SHP77 treated with DMSO at 0.1 percent for 48 hours (cell line): ENCODE data around the gene ADGRL1.
"Not testable (repeated sequence)": the region's sequence is repeated elsewhere in the genome, so short reads cannot be mapped to it uniquely, and the experiment has no call there.

Experiments
- DNase-seq: peaks from one replicate; lab custom pipeline; 2025; lab: John Stamatoyannopoulos, UW

ADGRL1 gene

DNA sequence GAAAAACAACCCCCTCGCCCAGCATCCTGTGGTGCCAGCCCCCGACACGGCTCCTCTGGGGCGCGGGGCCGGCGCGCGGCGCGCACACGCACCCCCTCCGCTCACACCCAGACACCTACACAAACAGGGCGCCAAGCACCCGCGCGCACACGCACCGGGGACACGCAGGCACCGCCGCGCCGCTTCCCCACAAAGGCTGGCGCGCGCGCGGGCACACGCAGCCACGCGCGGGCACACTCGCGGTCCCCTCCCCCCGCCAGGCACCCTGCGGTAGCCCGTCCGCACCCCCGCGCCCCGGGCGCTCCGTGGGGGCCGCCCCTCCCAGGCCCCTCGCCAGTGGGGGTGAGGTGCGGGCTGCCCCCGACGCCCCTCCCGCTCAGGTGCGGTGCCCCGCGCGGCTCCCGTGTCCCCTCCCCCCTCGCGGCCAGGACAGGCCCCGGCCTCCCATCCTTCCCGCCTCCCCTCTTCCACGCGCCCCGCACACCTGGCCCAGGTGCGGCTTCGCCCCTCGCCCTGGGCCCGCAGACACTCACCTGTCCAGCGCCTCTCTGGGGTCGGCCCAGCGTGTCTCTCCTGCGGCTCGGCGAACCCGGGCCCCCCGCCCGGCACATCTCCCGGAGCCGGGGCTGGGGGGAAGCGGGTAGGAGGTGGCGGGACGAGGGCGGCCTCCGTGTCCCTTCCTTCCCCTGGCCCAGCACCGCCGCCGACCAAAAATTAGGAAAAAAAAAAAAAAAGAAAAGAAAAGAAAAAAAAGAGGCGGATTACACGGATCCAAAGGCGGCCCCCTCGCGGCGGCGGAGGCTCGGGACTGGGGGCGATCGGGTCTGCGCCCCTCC, at the start of gene ADGRL1:
ADGRL1 (minus strand) TSS at position 718 of the 836 bp plus-strand sequence. CDS start 22,567 bp downstream, outside the sequence.
- not testable (repeated sequence) for DNase-seq

DNA sequence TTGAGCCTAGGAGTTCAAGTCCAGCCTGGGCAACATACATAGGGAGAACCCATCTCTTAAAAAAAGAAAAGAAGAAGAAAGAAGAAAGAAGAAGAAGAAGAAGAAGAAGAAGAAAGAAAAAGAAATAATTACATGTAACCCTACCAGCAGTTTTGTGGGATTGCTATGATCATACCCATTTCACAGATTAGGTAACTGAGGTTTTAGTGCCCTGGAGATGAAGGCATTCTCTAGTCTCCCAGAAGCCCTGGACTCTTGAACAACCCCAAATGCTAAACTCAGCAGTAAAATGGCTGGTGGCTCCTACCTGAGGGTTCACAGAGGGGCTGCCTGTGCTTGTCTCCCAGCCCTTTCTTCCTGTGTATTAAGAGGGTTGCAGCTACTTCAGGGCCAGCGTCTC, 49.3 kb upstream of the ADGRL1 start:
- not testable (repeated sequence) for DNase-seq

DNA sequence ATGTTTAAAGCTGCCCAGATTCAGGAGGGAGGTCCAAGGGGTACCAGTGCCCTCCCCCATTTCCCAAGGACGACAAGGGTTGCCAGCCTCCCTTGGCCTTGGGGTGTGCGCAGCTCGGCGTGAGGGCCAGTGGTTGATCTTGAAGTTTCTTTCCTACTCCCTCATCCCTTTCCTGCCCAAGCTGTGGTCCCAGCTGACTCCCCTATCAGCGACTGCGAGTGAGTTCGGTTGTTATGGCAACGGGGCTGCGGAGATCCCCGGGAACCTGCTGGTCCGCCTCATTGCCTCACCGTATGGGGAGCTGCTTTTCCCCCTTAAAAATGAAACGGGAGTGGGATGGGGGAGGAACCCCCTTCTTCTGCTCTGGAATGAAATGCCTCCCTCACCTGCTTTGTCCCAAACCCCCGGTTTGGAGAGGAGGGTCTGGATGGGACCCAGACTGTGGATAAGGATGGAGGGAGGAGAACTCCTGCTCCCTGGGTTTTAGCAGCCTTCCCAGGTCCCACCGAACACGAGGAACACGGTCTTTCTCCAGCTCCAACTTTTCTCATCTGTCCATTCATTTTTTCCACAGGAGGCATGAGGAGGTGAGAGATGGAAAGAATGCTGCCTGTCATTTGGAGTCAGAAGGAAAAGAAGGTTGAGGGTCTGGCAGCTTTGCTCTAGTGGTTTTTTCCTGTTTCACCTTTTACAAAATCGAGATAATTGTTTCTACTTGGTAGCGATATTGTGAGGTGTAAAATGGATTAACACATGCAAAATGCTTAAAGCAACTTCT, 48.0 kb upstream of the ADGRL1 start:
- DNase-seq, result not testable (repeated sequence)

DNA sequence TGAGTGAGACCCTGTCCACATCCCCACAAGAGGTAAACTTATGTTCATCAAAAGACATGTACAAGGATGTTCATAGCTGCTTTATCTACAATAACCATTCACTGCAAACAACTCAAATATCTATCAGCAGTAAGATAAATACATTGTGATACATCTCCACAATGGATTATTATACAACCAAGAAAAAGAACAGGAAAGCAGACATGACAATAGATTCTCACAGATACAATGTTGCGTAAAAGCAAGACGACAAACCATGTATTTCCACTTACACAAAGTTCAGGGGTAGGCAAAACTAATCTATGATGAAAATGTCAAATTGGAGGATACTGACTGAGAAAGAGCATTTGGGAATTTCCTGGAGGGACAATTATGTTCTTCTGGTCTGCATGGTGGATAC, 46.2 kb upstream of the ADGRL1 start:
- DNase-seq, result not testable (repeated sequence)

DNA sequence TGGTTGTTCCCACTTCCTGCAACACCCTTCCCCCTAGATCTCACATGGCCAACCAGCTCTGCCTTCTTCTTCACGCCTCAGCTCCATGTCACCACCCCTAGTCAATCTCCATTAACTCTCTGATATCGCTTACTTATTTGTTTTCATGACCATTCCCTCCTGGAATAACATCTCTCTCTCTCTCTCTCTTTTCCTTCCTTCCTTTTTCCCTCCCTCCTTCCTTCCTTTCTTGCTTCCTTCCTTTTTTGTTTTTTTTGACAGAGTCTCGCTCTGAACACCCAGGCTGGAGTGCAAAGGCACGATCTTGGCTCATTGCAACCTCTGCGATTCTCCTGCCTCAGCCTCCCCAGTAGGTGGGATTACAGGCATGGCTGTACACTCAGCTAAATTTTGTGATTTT, 44.9 kb upstream of the ADGRL1 start:
- no peak for DNase-seq

DNA sequence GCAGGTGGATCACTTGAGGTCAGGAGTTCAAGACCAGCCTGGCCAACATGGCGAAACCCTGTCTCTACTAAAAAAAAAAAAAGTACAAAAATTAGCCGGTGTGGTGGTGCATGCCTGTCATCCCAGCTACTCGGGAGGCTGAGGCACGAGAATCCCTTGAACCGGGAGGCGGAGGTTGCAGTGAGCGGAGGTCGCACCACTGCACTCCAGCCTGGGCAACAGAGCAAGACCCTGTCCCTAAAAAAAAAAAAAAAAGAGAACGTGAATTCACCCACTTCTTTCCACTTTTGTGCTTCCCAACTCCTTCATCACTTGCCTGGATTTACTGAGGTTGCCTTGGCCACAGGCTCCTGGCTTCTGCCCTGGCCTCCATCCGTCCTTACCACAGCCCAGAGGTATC, 44.3 kb upstream of the ADGRL1 start:
- not testable (repeated sequence) for DNase-seq

DNA sequence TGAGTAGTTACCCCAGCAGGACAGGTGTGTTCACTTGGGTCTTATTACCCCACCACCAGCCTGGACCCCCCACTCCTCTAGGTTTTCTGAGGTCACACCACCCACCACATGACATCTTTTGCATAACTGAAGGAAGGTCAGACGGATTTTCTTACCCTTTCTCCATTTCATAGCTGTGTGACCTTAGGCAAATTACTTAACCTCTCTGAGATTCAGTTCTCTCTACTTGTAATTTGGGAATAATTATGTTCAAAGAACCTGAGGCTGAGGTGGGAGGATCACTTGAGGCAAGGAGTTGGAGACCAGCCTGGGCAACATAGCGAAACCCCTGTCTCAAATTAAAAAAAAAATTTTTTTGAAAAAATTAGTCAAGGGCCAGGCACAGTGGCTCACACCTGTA, 43.9 kb upstream of the ADGRL1 start:
- DNase-seq, result not testable (repeated sequence)

DNA sequence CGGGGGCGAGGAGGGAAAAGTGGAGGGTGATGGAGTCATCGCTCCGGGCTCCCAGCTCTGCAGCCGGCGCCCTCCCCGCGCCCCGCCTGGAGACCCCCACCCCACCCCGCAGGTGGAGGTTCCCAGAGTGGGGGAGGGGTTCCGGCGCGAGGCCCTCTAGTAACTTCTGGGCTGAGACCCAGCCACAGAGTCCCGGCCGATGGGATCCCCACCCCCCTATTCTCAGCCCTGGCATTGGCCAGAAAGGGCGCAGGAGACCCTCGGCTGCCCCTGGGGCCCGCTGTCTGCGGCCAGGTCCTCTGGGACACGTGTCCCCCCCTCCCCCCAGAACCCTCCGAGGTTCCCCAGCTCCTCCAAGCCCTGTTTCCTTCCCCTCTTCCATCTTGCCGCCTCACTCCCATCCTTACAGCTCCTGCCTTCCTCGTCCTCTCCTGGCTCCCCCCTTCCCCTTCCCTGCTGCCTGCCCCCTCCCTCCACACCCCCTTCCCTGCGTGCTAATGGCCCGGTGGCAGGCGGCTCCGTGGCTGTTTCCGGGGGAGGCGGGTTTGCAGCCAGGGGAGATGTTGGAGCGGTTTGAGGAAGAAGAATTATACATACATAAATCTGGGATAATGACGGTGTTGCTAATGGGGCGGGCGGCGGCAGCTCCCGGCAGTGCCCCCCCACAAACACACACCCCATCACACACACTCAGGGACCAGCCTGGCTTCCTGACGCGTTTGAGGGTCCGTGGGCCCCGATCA, 43.2 kb upstream of the ADGRL1 start:
- DNase-seq, result not testable (repeated sequence)

DNA sequence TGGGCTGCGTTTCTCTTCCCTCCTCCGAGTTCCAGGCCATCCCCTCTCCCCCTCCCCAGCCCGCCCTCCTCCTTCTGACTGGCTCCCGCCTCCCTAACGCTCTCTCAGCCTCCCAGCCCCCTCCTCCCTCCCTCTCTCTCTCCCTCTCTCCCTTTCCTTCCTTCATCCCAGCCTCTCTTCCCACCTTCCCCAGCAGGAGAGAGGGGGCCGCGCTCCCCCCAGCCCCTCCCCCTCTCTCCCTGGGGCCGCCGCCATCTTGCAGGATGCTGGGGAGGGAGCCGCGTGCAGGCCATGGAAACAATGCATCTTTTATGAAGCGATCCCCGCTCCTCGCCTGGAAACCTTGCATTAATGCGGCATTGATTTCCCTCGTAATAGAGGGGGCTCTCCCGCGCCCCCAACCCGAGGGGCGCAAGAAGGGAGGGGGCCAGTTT, 42.6 kb upstream of the ADGRL1 start:
- DNase-seq, result no peak

DNA sequence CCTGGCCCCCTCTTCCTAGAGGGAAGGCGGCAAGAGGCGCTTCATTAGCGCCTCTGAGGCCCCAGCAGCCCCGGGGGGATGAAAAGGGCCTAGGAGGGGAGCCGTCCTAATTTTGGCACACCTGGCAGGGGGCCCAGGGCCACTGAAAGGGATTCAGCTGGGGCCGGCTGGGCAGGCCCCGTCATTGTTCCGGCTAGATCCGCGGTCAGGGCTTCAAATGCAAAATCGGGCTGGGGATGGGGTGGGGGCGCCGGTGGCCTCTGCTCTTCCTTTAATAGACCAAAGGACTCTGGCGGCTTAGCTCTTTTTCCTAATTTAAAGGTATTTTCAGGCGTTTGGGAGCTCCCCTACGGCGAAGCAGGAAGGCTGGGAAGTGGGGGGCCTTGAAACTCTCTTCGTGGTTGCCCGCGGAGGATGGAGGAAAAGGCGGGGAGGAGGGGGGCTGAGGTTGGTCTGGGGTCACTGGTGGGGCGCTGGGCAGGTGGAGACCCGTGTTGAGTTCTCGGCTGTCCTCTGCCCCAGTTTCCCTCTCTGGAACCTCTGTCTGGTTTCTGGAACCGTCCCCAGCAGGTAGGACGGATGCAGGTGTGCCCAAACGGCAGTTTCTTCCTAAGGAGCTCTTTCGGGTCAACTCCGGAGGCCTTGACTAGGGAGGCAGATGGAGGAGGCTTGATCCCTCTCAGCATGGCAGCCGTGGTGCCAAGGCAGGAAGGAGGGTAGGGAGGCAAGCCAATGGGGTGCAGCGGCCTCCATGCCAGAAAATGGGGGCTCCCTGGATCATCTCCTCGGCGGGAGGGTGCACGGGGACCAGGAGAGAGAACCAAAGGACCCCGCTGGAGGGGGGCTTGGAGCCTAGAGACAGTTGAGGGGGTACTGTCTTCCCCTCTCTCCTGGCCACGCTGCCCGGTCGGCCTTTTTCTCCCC, 41.8 kb upstream of the ADGRL1 start:
- DNase-seq, result not testable (repeated sequence)

DNA sequence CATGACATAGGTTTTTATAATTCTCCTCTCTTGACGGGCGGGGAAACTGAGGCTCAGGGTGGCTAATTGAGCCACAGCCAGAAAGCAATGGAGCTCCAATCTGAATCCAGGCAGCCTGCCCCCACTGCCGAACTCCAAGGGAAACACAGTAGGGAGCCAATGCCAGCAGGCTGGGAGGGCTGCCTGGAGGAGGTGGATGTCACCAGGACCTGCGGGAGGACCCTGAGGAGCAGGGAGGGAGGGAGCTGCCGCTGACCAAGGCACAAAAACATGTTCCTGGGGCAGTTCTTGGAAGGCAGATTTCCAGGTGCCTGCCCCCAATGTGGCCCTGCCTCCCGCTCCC, 41.2 kb upstream of the ADGRL1 start:
- not testable (repeated sequence) for DNase-seq

DNA sequence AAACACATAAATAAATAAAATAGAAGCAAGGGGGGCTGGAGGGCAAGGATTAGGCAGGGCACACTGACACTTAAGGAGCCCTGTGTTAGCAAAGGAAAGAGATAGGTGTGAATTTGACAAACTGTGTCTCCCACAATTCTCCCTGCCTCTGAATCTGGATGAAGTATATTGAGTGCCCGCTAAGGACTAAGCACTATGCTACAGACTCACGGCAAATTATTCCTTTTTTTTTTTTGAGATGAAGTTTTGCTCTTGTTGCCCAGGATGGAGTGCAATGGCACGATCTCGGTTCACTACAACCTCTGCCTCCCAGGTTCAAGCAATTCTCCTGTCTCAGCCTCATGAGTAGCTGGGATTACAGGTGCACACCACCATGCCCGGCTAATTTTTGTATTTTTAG, 38.4 kb upstream of the ADGRL1 start:
- DNase-seq, result not testable (repeated sequence)

DNA sequence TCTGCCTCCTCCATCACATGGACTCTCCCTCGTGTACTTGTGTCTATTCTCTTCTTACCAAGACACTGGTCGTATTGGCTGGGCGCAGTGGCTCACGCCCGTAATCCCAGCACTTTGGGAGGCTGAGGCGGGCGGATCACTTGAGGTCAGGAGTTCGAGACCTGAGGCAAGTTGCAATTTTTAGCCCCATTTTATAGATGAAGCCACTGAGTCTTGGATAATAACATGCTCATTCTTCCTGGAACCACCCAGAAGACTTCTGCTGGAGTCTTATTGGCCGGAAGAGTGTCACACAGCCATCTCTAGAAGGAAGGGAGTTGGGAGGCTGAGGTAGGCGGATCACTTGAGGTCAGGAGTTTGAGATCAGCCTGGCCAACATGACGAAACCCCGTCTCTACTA, 37.7 kb upstream of the ADGRL1 start:
- not testable (repeated sequence) for DNase-seq

DNA sequence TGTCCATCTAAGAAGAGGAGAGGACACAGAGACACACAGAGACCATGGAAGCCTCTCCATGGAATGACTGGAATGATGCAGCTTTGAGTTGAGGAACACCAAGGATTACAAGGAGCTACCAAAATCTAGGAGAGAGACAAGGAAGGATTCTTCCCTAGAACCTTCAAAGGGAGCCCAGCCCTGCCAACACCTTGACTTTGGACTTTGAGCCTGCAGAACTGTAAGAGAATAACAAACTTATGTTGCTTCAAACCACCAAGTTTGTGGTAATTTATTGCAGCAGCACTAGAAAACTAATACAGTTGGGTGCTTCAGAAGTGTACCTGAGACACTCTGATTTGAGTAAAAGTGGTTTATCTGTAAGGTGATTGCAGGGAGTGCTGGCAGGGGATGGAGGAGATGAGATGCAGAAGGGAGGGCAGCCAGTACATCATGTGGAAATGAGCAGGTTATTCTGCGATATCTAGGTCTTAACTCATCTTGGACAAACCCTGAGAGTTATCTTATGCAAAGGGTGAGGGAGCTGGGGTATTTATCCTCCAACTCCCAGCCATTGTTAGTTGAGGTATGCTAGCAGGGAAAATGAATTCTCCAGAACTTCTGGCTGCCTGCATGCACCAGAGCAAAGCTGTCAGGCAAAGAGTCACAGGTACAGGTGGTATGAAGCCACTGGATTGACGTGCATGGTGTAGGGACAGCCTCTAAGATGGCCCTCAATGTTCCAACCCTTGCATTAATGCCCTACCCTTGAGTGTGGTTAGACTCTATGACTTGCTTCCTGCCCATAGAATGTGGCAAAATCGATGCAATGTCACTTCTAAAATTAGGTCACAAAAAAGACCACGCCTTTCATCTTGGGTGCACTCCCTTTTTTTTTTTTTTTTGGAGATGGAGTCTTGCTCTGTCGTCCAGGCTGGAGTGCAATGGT, 31.3 kb upstream of the ADGRL1 start:
- no peak for DNase-seq

DNA sequence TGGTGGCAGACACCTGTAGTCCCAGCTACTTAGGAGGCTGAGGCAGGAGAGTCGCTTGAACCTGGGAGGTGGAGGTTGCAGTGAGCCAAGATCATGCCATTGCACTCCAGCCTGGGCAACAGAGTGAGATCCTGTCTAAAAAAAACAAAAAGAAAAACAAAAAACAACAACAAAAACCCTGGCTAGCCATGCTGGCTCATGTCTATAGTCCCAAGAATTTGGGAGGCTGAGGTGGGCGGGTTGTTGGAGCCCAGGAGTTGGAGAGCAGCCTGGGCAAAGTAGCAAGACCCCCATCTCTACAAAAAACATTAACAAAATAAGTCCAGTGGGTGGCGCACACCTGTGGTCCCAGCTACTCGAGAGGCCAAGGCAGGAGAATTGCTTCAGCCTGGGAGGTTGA, 27.0 kb upstream of the ADGRL1 start:
- DNase-seq, result not testable (repeated sequence)

DNA sequence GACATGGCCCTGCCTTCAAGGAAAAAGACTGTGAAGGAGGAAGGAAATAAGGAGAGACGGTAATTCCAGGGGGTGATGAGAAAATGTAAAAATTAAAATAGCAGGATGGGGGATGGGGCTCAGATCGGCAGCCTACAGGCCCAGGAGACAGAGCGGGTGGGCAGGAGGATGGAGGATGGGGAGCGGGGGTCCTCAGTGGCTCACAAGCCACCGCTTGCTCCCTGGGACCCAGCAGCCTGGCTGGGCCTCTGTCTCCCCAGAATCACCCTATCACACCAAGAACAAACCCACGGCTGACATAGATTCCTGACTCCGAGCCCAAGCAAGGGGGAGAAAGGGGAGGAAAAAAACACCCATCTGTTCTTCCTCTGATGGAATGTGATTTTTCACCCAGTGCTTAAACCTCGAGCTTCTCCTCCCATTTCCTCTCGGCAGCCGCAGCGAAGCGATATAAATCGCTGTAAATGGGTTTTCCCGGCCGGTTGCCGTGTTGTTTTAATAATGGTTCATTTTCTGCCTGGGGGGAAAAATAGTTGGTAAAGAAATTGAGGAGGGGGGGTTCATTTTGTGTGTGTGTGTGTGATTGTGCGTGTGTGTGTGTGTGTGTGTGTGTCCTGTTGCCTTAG, 22.6 kb upstream of the ADGRL1 start:
- not testable (repeated sequence) for DNase-seq

DNA sequence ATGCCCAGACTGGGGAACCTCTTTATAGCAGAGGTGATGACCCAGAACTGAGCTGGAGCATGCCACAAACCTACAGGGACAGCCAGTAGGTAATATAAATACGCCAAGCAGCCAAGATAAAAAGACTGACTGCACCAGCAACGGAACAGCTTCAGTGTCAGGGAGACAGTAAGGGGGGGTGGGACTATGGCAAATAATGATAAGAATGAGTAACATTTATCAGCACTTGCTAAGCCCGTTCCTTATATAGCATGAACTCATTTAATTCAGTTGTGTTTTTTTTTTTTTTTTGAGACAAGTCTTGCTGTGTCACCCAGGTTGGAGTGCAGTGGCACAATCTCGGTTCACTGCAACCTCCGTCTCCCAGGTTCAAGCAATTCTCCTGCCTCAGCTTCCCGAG, 20.5 kb upstream of the ADGRL1 start:
- DNase-seq, result not testable (repeated sequence)

DNA sequence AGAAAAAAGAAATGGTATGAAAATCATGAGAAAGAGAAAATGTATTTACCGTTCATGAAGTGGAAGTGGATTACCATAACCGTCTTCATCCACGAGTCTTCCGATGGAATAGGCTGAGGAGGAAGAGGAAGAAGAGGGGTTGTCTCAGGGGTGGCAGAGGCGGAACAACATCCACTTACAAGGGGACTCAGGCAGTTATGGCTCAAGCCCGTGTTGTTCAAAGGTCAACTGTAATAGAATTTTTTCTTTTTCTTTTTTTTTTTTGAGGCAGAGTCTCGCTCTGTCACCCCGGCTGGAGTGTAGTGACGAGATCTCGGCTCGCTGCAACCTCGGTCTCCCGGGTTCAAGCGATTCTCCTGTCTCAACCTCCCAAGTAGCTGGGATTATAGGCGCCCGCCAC, 16.9 kb upstream of the ADGRL1 start:
- DNase-seq, result no peak

DNA sequence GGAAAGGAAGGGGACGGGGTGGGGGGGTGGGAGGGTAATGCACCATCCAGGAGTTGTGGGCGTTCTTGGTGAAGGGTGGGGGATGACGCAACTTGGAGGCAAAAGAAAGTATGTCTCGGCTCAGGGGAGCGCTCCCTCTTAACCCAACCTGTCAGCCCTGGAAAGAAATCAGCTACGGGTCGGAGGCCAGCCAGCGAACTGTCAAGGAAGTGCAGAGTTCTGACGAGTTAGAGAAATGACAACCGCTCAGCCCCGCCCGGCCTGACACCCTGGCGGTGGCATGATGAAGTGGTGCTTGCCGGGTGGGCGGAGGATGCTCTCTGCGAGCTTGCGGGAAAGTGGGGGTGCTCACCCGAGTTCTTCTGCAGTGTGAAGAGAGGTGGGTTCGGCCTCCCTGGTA, 15.4 kb upstream of the ADGRL1 start:
- not testable (repeated sequence) for DNase-seq
